Panc1 (cell line): Measurements from ENCODE around the gene KCNMA1.

Experiments
- CTCF ChIP-seq: fragments of 450-650 bp; IDR thresholded peaks from 2 replicates; pipeline ENCODE4 v1.5.1; 2017; ENCODE audit warnings: mild to moderate bottlenecking
- POLR2AphosphoS5 ChIP-seq: IDR thresholded peaks from 2 replicates; pipeline ENCODE4 v1.6.1; 2012; ENCODE audit warnings: mild to moderate bottlenecking, low read depth, low read length, moderate library complexity
- REST ChIP-seq, 2 experiments: IDR thresholded peaks; 2 replicates each; pipeline ENCODE4 v1.6.1; 2011 to 2012; ENCODE audit warnings: low read depth in 2 of 2, control low read depth in 1 of 2, low read length in 1 of 2, mild to moderate bottlenecking in 1 of 2, moderate library complexity in 1 of 2; ENCODE audit not compliant: insufficient read depth in 1 of 2
- TCF7L2 ChIP-seq: IDR thresholded peaks from 2 replicates; pipeline ENCODE4 v1.6.1; 2011; ENCODE audit warnings: mild to moderate bottlenecking, low read depth, low read length, inconsistent platforms

GRCh38 chr10:77029777-77030717 lies 607.6 kb downstream of the KCNMA1 start:
- TF ChIP-seq CTCF, result no peak
- no peak for TF ChIP-seq POLR2AphosphoS5
- no peak for TF ChIP-seq REST (IDR thresholded peaks at IDR 0.05; ENCODE audit: insufficient read depth in 1 of 2, low read depth in 2 of 2, low read length in 1 of 2)
- no peak for TF ChIP-seq TCF7L2
